Fibroblast of skin of scalp (primary cell): ENCODE data around the gene PLCL1.

Source experiments
- DNase-seq: peaks from one replicate; pipeline ENCODE4 v3.0.0-alpha.2; 2013

The PLCL1 gene

GRCh38 chr2:197888321-197888720 lies 83.9 kb downstream of the PLCL1 start:
- no peak for DNase-seq

DNA sequence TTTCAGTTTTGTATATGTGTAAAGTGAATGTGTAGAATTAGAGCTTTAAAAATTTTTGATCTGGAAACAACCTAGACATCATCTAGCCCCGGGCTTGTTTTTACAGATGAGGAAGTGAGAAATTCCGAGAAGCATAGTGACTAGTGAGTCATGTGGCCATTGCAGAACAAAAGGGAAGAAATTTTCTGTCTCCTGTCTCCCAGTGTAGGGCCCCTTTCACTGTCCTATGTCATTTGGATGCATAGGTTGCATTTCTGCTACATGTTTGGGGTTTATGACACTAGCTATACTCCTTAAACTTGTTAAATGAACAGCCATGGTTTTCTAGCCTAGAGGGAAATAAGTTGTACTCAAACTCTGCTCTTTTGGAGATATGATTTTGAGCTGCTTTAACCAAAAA lies 84.6 kb downstream of the PLCL1 start:
- DNase-seq = peak; percentile 68

DNA sequence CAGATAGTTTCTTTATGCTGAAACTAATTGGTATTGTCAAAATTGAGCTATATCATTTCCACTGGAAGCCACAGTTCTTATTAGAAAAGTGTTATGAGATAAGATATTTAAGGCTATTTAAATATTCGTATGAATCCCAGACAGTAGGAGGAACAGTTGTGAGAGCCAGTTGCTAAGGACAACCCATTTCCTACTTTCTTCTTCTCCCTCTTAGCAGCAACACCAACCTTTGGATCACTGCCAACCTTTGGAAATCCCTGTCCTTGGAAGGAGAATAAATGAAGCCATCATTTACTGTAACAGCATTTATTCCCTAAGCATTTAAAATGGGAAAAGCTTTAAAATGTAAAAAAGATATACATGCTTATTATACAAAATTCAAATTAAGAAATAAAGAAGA lies 85.8 kb downstream of the PLCL1 start:
- DNase-seq = no peak

- no peak for DNase-seq
Measured at GRCh38 chr2:197891897-197892442, 87.6 kb downstream of the PLCL1 start.

GRCh38 chr2:197893403-197894177 lies 89.2 kb downstream of the PLCL1 start:
- no peak for DNase-seq

DNA sequence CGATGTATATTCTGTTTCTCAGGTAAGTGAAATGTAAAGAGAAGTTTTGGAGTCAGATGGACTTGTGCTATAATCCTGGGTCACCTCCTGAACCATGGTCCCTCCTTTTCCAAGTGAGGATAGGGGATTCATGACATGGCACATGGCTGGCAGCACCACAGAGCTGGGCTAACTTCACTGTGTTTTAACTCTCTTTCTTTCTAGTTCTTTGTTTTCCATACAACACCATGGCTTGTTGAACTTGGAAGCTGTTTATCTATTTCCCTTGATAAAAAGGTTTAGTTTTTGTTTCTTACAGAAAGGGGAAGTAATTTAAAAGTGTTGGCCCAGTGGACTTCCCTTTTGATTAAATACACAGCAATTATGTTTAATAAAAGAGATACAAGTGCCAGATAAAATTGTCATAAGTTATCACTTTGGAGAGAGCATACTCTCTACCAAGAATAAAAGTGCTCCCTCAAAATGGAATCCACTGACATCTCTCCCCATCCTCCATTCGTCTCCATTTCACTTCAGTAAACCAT lies 90.4 kb downstream of the PLCL1 start:
- DNase-seq = no peak

GRCh38 chr2:197897960-197898678 lies 93.7 kb downstream of the PLCL1 start:
- DNase-seq = no peak

DNA sequence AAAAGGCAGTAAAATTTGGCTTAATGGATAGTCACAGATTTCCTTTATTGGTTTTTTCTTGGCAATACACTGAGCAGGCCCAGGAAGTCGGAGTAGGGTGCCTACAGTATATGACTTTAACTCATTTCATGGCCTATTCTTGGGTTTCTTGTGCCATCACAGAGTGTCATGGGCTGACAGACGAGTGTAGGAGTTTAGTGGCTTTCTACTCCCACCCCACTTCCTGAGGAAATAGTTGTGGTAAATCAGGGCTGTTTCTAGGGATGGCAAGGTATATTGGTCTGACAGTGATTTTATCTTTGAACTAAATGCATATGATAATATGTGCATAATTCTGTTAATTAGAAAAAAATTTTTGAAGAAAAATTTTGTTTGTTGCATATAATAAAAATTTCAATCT lies 100.1 kb downstream of the PLCL1 start:
- DNase-seq = no peak

- DNase-seq = no peak
Measured at GRCh38 chr2:197908156-197908555, 103.8 kb downstream of the PLCL1 start.

DNA sequence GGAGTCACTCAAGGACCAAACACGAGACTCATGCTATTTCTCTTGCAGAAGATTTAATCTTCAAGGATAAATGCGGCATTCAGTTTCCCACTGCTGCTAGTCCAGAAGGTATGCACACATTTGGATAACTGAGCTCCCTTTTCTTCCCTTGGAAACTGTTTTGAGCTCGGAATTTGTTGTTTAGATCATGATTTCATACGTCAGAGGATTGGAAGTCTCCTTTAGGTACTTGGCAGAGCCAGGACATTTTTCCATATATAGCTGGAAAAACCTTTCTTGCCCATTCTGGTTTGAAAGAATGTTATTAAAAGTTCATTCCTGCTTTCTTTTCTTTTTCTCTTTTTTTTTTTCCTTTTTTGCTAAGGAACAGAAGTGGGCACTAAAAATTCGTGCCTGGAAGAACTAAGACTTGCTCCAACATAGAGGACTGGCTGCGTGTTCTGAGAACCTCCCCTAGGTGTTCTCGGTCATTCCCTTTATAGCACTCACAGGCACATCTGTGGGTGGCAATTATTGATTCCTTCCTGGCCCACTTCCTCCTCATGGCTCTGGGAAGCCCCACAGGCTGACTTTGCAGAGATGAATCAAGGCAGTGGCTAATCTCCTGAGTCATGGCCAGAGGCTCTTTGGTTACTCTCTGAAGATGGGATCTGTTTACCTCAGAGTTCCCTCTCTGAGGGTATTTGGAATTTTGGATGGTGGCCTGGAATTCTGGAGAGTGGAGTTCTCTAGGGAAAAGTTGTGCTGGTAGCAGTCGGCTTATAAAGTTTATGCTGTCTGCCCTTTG lies 104.8 kb downstream of the PLCL1 start:
- DNase-seq = peak; percentile 87

DNA sequence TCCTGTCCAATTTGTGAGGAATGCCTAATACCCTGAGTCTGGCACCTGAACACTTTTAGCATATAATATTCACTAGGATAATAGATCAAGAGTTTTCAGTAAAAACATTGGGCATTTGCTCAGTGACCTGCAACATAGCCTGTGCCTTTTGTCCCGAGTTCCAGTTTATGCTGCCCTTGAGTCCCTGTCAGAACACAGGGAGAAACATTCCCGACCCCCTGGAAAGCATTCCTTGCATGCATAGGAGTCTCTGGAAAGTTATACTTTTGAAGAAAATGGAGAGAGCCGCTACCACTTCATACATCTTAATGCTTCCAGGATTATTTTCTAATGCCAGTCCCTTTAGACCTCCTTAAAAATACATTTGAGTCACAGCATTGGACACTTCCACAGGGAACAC lies 107.3 kb downstream of the PLCL1 start:
- DNase-seq = peak; percentile 52

- no peak for DNase-seq
Measured at GRCh38 chr2:197913084-197913483, 108.7 kb downstream of the PLCL1 start.

- DNase-seq = no peak
Measured at GRCh38 chr2:197914778-197915177, 110.4 kb downstream of the PLCL1 start.

DNA sequence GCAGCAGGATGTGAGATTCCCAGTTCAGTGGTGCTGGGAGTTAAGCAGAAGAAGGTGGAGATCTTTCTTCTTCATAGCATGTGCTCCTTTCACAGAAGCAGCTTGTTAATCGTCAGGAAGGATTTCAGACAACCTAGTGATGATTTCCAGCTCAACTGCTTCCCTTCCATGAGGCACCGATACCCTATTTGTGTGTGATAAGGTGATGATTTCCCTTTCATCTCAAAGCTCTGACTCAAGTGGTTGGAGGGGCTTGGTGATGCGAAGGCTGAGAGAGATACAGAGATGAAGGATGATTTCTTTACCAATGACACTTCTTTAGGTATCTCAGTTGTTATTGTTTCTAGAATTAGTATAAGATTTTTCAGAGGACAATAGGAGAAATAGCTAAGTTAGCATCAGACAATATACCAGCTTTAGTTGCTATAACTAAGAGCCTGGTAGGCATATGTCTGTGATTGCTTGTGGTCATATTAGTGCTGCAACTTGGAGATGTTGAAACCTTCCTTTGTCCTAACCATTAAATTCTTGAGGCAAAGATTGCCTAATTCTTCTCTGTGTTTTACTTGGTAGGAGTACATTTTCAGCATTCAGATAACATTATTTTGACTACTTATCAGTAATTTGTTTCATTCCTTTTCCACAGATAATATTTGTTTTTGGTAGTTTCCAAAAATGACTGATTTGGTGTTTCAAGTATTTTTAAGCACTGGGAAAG lies 111.3 kb downstream of the PLCL1 start:
- peak; percentile 60 for DNase-seq

- no peak for DNase-seq
Measured at GRCh38 chr2:197919487-197919886, 115.1 kb downstream of the PLCL1 start.

GRCh38 chr2:197920088-197920487 lies 115.7 kb downstream of the PLCL1 start:
- DNase-seq = no peak

GRCh38 chr2:197920592-197921201 lies 116.3 kb downstream of the PLCL1 start:
- no peak for DNase-seq

GRCh38 chr2:197924483-197924882 lies 120.1 kb downstream of the PLCL1 start:
- DNase-seq = no peak

GRCh38 chr2:197925204-197925603 lies 120.8 kb downstream of the PLCL1 start:
- no peak for DNase-seq

- DNase-seq = no peak
Measured at GRCh38 chr2:197925976-197926375, 121.6 kb downstream of the PLCL1 start.

GRCh38 chr2:197926673-197927072 lies 122.3 kb downstream of the PLCL1 start:
- no peak for DNase-seq

GRCh38 chr2:197927994-197928393 lies 123.6 kb downstream of the PLCL1 start:
- DNase-seq = no peak
